Measurements from ENCODE around the gene CNIH3.

The CNIH3 gene

DNA sequence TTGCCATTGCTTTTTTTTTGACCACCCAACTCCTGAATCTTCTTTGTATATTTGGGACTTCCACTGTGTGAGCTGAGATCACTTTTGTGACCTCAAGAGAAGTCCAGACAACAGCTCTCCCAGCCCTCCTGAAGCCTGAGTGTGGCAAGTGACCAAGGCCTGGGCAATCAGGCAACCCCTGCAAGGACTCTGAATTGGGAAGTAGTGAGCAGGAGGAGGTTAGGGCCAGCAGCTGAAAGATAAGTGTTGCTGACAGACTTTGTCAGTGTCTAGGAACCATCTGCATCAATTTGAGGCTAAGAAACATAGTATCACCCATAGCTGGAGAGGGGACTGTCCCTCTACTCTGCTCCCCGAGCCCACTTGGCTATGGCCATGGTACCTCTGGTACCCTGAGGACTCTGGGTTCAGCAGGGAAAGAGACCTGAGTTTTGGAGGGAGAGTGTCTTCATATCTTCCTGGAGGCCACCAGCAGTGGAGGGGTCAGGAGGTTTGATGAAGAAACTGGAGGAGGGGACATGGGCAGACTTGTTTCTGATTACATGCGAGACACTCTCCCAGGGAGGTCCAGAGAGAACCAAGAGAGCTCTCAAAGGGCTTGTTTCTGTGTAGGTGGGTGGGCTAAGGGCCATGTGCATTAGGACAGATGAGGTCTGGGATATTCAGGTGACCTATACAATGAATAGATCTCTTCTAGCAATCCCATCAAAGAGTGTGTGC lies 166.3 kb downstream of the CNIH3 start:
- DNase-seq, result no peak

DNA sequence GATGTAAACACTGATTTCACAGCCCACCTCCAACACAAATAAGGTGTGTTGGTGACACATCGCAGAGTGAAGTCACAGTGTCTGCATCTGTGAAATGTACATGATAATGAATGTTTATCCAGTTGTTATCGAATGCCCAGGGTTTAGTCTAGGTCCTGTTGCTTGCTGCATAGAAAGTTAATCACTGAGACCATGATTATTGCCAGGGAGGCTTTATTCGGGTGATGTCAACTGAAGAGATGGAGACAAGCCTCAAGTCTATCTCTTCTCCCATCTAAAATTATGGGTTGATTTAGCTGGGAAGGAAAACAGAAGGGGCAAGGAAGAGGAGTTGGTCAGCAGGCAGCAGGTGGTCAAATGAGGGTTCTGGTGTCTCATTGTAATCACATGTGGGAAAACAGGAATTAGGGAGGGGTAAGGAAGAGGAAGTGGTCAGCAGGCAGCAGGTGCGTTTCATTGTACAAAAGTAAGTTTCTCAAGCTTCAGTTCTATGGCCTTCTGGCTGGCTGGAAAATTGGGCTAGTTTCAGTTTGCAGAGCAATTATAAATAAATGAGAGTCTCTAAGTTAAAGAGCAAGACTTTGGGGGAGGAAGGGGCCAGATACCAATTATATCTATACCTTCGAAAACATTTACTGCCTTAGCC lies 167.0 kb downstream of the CNIH3 start:
- DNase-seq, result no peak

GRCh38 chr1:224784265-224785039 lies 168.3 kb downstream of the CNIH3 start:
- DNase-seq, result no peak

- DNase-seq, result no peak
Observed at GRCh38 chr1:224785040-224785328, 168.9 kb downstream of the CNIH3 start.

DNA sequence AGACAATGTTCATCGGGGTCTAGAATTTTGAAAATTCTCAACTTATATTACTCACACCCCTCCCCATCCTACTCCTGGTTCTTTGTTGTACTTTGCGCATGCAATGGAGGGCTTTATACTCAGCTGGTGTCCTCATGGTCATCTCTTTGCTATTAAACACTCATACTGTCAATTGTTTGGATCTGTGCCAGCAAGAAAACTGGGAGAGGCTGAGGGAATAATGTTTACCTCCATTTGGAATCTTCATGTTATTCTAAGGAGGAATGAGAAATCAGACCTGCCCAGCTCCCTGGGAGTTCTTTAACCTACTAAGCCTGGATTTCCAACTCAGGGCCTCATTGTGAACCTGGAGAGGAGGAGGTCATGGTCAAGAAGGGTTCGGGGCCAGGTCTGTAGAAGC lies 169.5 kb downstream of the CNIH3 start:
- DNase-seq, result no peak

DNA sequence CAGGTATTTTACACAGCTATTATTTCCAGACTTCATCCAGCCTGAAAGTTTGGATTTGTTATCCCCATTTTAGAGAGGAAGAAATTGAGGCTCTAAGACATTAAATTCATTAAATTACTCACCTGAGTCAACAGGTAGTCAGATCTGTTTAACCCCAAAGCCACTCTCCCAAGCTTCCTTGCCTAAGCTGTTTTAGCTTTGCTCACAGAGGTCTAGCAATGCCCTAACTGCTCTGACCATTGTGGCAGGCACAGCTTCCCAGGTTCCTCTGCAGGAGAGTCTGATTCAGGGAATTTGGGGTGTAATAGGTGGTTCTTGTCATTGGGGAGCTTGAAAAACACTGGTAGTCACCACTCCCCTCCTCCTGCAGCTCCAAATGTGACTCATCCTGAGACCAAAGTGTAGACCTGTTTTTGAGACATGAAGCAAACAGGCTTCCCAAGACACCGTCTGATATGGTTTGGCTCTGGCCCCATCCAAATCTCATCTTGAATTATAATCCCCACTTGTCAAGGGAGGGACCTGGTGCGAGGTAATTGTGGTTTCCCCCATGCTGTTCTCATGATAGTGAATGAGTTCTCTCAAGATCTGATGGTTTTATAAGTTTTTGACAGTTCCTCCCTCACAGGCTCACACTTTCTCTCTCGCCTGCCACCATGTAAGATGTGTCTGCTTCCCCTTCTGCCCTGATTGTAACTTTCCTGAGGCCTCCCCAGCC lies 170.6 kb downstream of the CNIH3 start:
- no peak for DNase-seq

GRCh38 chr1:224789311-224789710 lies 173.2 kb downstream of the CNIH3 start:
- no peak for DNase-seq

Data from SIG-M5 (cell line).